ENCODE measurements around the gene SART1.

SART1 gene

GRCh38 chr11:65967329-65967934, 5.9 kb downstream of the SART1 start:
- no peak for DNase-seq

- DNase-seq: no peak
Measured at GRCh38 chr11:65968600-65969482, 7.3 kb downstream of the SART1 start.

GRCh38 chr11:65972116-65972515, 10.6 kb downstream of the SART1 start:
- no peak for DNase-seq

GRCh38 chr11:65973439-65974110, 12.0 kb downstream of the SART1 start:
- DNase-seq: peak; percentile 38

- no peak for DNase-seq
Measured at GRCh38 chr11:65975771-65976170, 14.2 kb downstream of the SART1 start.

- DNase-seq: no peak
Measured at GRCh38 chr11:65976216-65977176, 15.0 kb downstream of the SART1 start.

GRCh38 chr11:65977621-65978390, 16.3 kb downstream of the SART1 start:
- DNase-seq: no peak

GRCh38 chr11:65978391-65979238, 17.1 kb downstream of the SART1 start:
- no peak for DNase-seq

GRCh38 chr11:65979261-65979759, 17.8 kb downstream of the SART1 start:
- no peak for DNase-seq

GRCh38 chr11:65981101-65981740, 19.7 kb downstream of the SART1 start:
- no peak for DNase-seq

GRCh38 chr11:65981972-65982823, 20.7 kb downstream of the SART1 start:
- DNase-seq: no peak

GRCh38 chr11:65982824-65983588, 21.5 kb downstream of the SART1 start:
- no peak for DNase-seq

GRCh38 chr11:65983589-65983987, 22.1 kb downstream of the SART1 start:
- no peak for DNase-seq

- no peak for DNase-seq
Measured at GRCh38 chr11:65987336-65987735, 25.8 kb downstream of the SART1 start.

- peak; percentile 92 for DNase-seq
Measured at GRCh38 chr11:65988791-65989592, 27.5 kb downstream of the SART1 start.

GRCh38 chr11:65992056-65992455, 30.5 kb downstream of the SART1 start:
- no peak for DNase-seq

GRCh38 chr11:65997286-65997685, 35.8 kb downstream of the SART1 start:
- no peak for DNase-seq
